Measurements from ENCODE around the gene ZNF688. TPM values are rescaled to one million over a fixed set of nuclear protein-coding genes. Genes with fewer than 3 reads are reported as not detected.
"Not testable (repeated sequence)": the region's sequence is repeated elsewhere in the genome, so short reads cannot be mapped to it uniquely, and the experiment has no call there.

Gene ZNF688
- total RNA-seq, 1 experiment from 2014 or later: 10.2 TPM

DNA sequence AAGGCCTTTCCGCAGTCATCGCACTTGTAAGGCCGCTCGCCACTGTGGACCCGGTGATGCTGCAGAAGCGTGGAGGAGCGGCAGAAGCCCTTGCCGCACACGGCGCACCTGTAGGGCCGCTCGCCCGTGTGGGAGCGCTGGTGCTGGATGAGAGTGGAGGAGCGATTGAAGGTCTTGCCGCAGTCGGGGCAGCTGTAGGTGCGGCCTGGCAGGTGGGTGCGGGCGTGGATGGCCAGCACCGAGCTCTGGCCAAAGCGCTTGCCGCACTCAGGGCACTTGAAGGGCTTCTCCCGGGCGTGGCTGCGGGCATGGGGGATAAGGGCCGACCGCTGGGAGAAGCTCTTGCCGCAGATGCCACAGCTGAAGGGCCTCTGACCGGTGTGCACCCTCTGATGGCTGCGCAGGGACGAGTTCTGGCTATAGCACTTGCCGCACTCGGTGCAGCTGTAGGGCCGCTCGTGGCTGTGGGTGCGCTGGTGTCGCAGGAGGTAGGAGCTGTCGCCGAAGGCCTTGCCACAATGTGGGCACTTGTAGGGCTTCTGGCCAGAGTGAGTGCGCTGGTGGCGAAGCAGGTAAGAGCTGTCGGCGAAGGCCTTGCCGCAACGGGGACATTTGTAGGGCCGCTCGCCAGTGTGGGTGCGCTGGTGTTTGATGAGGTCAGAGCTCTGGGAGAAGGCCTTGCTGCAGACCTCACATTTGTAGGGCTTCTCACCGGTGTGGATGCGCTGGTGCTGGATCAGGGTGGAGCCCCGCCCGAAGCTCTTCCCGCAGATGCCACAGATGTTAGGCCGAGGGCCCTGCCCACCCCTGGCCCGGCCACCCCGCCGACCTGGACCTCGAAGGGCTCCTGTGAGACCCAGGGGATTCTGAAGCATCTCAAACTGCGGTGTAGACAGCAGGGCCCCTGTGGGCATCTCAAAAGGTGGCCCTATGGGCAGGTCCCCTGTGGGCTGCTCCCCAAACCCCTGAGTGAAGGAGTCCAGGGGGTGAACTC lies 46.6 kb downstream of the ZNF688 start:
- in situ Hi-C loops (cut with HindIII; ENCODE audit: low sequenced_read_pairs): no loop called here
- DNase-seq (ENCODE audit: low spot score): no peak

DNA sequence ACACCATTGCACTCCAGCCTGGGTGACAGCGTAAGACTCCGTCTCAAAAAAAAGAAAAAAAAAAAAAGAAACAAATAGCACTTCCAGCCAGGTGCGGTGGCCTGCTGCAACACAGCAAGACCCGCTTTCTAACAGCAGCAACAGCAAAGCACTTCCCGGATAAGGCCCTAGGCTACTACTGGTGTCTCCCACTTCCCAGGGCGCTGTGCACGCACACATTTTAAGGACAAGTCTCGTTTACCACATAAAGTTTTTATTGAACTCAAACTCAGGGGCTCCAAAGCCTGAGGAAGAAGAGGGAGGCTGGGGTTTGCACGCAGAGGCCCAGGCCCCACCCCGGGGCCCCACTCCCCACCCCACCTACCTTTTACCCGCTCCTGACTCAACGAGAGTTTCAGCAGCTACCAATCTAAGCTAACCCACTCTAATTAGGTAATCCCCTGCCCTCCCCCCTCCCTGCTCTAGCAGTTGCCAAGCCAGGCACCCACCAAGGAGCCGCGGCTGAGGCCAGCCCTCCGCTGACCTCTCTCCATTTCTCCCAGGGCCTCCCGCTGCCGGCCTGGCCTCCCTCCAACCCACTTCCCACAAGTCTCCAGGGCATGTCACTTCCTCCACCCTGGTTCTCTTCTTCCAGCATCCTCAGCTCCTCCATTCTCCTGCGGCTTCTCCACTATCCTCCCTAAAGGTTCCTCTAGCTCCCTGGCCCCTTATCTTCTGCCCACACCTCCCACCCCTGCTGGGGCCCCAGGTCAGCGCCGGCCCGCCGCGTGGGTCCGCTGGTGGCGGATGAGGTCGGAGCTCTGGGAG lies 47.5 kb downstream of the ZNF688 start:
- no peak for DNase-seq (ENCODE audit: low spot score)

DNA sequence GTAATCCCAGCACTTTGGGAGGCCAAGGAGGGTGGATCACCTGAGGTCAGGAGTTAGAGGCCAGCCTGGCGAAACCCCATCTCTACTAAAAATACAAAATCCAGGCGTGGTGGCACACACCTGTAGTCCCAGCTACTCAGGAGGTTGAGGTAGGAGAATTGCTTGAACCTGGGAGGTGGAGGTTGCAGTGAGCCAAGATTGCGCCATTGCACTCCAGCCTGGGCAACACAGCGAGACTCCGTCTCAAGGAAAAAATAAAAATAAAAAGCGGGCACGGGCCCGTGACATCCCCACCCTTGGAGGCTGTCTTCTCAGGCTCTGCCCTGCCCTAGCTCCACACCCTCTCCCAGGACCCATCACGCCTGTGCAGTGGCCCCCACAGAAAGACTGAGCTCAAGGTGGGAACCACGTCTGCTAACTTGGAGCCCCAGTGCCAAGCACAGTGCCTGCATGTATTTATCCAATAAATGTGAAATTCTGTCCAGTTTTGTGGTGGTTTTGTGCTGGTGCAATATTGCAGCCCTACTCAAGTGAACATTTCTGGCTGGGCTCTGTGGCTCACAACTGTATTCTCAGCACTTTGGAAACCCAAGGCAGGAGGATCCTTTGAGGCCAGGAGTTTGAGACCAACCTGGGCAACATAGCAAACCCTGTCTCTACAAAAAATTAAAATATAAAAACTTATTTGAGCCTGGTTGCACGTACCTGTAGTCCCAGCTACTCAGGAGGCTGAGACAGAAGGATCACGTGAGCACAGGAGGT lies 48.6 kb downstream of the ZNF688 start:
- DNase-seq (ENCODE audit: low spot score); in situ Hi-C loops (cut with HindIII; ENCODE audit: low sequenced_read_pairs): not testable (repeated sequence)

More for the DNA sequence above, 47.5 kb downstream of the ZNF688 start:
- in situ Hi-C loops (cut with HindIII; ENCODE audit: low sequenced_read_pairs): no loop called here

- in situ Hi-C loops (cut with HindIII; ENCODE audit: low sequenced_read_pairs): no loop called here
- DNase-seq (ENCODE audit: low spot score): no peak
Measured at GRCh38 chr16:30521873-30522641, 49.5 kb downstream of the ZNF688 start.

- DNase-seq (ENCODE audit: low spot score): no peak
- in situ Hi-C loops (cut with HindIII; ENCODE audit: low sequenced_read_pairs): no loop called here
Measured at GRCh38 chr16:30521476-30521872, 50.0 kb downstream of the ZNF688 start.

Other genes starting within 250 kb of the ZNF688 start
- 82.4 and 84.3 TPM in 2 replicates for gene CD2BP2, start 216.4 kb downstream of the ZNF688 start, total RNA-seq (2014; rRNA removed; shearing (Covaris generic))
- gene TBC1D10B, start 201.2 kb downstream of the ZNF688 start, total RNA-seq (2014; rRNA removed; shearing (Covaris generic)): 43.3 and 59.8 TPM in 2 replicates
- gene MYL11, start 196.9 kb downstream of the ZNF688 start, total RNA-seq (2014; rRNA removed; shearing (Covaris generic)): 0.58 TPM in 1 of 2 replicates, not detected in the other
- gene SEPTIN1, start 189.2 kb downstream of the ZNF688 start, total RNA-seq (2014; rRNA removed; shearing (Covaris generic)): 0.10 and 0.86 TPM in 2 replicates
- 30.4 and 41.8 TPM in 2 replicates for gene ZNF48, start 176.3 kb downstream of the ZNF688 start, total RNA-seq (2014; rRNA removed; shearing (Covaris generic))
- 31.6 and 41.2 TPM in 2 replicates for gene ZNF771, start 164.1 kb downstream of the ZNF688 start, total RNA-seq (2014; rRNA removed; shearing (Covaris generic))
- 92.0 and 127 TPM in 2 replicates for gene DCTPP1, start 141.7 kb downstream of the ZNF688 start, total RNA-seq (2014; rRNA removed; shearing (Covaris generic))
- gene SEPHS2, start 125.8 kb downstream of the ZNF688 start, total RNA-seq (2014; rRNA removed; shearing (Covaris generic)): 64.0 and 83.6 TPM in 2 replicates
- gene ITGAL, start 99.0 kb downstream of the ZNF688 start, total RNA-seq (2014; rRNA removed; shearing (Covaris generic)): not detected in 2 replicates
- 96.8 and 108 TPM in 2 replicates for gene ZNF768, start 45.1 kb downstream of the ZNF688 start, total RNA-seq (2014; rRNA removed; shearing (Covaris generic))
- gene ZNF747, start 36.9 kb downstream of the ZNF688 start, total RNA-seq (2014; rRNA removed; shearing (Covaris generic)): 0.12 TPM in 1 of 2 replicates, not detected in the other
- 5.3 and 9.5 TPM in 2 replicates for gene ZNF764, start 13.3 kb downstream of the ZNF688 start, total RNA-seq (2014; rRNA removed; shearing (Covaris generic))
- gene ZNF785, start 14.0 kb upstream of the ZNF688 start, total RNA-seq (2014; rRNA removed; shearing (Covaris generic)): not detected in 2 replicates
- gene ZNF689, start 38.7 kb upstream of the ZNF688 start, total RNA-seq (2014; rRNA removed; shearing (Covaris generic)): 10.8 and 10.9 TPM in 2 replicates
- 2.4 and 5.4 TPM in 2 replicates for gene PRR14, start 79.2 kb upstream of the ZNF688 start, total RNA-seq (2014; rRNA removed; shearing (Covaris generic))
- 20.3 and 24.1 TPM in 2 replicates for gene FBRS, start 86.7 kb upstream of the ZNF688 start, total RNA-seq (2014; rRNA removed; shearing (Covaris generic))
- gene SRCAP, start 127.5 kb upstream of the ZNF688 start, total RNA-seq (2014; rRNA removed; shearing (Covaris generic)): 3.6 and 4.1 TPM in 2 replicates
- 35.9 TPM in 2 replicates for gene PHKG2, start 176.7 kb upstream of the ZNF688 start, total RNA-seq (2014; rRNA removed; shearing (Covaris generic))
- 2.4 and 6.5 TPM in 2 replicates for gene CFAP119, start 190.3 kb upstream of the ZNF688 start, total RNA-seq (2014; rRNA removed; shearing (Covaris generic))
- 136 and 189 TPM in 2 replicates for gene RNF40, start 190.6 kb upstream of the ZNF688 start, total RNA-seq (2014; rRNA removed; shearing (Covaris generic))
- 18.4 and 27.6 TPM in 2 replicates for gene ZNF629, start 215.5 kb upstream of the ZNF688 start, total RNA-seq (2014; rRNA removed; shearing (Covaris generic))

All from G401 (cell line).